GM19025 (cell line): ENCODE results near the gene CLPSL1.

Source experiments
- ATAC-seq: cut with Tn5 transposase; IDR thresholded peaks from one replicate; pipeline ENCODE4 v1.9.1; 2021; ENCODE audit warnings: mild to moderate bottlenecking, low read depth, moderate library complexity; ENCODE audit not compliant: unreplicated experiment

CLPSL1 gene

DNA sequence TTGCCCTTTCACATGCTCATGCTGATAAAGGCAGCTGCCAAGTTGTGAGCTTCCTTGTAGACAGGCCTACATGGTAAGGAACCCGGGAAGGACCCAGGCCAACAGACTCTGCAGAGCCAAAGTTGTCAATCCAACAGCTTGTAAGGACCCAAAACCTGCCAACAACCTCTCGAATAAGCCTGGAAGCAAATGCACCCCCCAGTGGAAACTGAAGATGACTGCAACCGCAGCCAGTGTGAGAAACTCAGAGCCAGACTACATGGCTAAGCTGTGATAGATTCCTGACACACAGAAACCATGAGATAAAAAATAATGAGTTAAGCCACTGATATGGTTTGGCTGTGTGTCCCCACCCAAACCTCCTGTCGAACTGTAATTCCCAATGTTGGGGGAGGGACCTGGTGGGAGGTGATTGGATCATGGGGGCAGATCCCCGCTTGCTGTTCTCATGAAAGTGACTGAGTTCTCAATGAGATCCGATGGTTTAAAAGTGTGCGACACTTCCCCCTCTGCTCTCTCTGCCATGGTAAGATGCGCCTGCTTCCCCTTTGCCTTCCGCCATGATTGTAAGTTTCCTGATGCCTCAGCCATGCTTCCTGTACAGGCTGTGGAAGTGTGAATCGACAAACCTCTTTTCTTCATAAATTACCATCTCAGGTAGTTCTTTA, 23.2 kb upstream of the CLPSL1 start:
- ATAC-seq: no peak

GRCh38 chr6:35759426-35759825, 21.4 kb upstream of the CLPSL1 start:
- ATAC-seq: no peak

DNA sequence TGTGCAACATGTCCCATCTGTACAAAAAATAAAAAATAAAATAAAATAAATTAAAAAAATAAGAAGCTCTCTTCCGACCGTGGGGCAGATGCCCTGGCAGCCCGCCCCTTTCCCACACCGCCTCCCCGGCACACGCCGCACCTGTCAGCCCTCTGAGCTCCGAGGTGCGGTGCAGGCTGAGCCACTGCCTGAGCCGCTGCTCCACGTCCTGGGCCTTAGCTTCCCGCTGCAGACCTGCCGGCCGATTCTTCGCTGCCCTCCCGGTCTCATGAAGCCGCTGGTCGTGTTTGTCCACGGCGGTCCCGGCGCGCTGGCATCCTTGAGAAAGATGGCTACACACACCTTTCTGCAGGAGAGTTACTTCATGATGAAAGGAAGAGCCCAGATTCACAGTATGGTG, 15.1 kb upstream of the CLPSL1 start:
- no peak for ATAC-seq

DNA sequence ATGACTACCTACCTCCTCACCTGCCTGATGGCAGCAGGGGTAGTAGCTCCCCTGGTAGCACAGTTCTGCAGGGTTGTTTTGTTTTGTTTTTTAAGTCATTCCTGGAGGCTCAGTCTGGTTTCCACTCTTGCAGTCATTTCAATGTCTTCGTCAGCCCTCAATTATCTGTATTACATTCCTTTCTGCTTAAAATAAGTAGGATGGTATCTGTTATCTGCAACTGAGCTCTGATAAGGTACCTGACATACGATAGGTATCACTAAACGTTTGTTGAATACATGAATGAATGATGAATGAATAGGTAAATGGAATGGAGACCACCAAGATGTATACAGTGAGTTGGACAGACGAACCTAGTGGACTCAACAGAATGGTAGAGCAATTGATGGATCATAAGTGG, 11.6 kb upstream of the CLPSL1 start:
- no peak for ATAC-seq

GRCh38 chr6:35771343-35771627, 9.5 kb upstream of the CLPSL1 start:
- no peak for ATAC-seq

GRCh38 chr6:35774116-35774794, 6.6 kb upstream of the CLPSL1 start:
- no peak for ATAC-seq

DNA sequence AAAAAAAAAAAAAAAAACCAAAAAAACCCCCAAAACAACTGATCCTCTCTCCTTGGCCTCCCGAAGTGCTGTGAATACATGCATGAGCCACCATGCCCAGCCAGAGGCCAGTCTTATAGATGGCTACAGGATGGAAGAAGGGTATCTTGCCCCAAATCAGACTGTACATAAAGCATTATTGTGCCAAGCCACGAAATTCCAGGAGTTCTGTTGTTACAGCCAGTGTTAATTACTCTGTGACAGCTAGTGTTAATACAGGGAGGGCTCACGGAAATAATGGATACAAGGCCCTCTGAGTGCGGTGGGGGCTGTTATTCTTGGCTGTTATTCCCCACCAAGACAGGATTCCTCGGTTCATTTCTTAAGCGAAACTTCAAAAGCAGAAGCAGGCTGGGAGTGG, 5.8 kb upstream of the CLPSL1 start:
- no peak for ATAC-seq

DNA sequence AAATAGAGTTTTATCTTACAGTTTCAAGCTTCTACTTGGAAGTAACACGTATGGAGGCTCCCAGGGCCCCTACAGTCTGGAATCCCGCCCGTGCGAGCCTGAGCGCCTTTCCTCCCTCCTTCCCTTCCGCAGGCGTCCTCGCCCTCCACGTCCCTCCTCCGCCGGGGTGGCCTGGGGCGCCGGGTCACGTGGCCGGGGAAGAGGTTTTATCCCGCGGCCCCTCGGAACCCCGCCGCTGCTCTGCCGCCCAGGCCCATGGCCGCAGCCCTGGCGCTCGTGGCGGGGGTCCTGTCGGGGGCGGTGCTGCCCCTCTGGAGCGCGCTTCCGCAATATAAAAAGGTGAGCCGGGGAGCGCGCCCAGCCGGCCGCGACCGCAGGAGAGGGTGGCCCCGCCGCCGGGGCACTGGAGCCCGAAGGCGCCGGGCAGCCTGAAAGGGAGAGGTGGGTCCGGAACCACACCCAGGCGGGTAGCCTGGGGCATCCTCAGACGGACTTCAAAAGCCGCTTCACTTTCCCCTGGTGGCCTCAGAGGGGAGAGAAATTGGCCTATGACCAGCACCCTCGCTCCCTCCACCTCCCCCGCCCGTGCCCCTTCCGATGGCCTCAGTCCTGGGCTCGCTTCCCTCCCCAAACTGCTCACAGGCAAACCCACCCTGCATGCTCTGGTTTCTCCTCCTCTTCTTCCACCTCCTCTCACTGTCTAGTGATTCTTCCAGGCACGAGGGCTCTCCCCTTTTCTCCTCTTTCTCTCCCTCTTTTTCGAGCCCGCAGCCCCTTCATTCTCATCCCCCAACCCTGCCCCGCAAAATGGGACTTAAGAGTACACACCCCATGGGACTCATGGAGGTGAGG, 4.2 kb upstream of the CLPSL1 start, which contains the start of gene CLPSL2:
Gene CLPSL2, plus strand, starts transcription at position 235 of the 852 bp plus-strand sequence. Its CDS starts 21 bp downstream, at position 256.
- no peak for ATAC-seq

DNA sequence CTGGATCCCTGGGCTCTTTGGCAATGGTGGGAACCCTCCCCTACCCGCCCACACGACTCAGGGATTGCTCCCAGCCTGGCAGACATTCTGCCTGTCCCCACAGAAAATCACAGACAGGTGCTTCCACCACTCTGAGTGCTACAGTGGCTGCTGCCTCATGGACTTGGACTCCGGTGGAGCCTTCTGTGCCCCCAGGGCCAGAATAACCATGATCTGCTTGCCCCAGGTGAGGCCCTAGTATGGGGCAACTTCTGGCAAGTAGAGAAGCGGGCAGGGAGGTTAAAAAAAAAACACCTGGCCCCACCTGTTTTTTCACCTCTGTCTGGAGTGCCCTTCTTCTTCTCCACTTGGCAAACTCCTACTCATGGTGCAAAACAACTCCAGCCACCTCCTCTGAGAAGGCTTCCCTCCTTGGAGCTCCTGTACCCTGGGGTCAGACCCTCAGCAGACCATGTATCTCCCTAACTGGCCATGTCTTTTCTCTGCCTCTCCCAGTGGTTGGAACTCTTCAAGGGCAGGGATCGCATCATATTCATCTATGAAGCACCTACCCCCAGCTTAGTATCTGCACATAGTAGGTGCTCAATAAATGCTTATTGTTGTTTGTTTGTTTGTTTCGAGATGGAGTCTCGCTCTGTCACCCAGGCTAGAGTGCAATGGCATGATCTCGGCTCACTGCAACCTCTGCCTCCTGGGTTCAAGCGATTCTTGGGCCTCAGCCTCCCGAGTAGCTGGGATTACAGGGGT, 3.3 kb upstream of the CLPSL1 start:
- ATAC-seq: no peak

DNA sequence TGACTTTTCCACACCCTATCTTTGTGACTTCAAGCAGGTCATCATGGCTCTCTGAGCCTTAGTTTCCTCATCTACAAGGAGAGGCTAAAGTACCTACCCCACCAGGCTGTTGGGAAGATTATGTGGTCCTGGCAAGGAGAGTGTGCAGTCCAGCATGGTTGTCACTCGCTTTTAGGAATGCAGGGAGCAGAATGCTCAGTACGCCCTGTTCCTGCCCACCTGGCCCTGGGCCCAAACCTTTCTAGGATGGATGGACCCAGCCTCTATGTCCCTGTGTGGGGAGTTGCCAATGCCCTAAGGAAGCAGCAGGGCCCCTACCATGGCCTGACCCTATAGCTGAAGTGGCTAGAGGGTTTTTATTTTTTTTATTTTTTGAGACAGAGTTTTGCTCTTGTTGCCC, 2.4 kb upstream of the CLPSL1 start:
- no peak for ATAC-seq

DNA sequence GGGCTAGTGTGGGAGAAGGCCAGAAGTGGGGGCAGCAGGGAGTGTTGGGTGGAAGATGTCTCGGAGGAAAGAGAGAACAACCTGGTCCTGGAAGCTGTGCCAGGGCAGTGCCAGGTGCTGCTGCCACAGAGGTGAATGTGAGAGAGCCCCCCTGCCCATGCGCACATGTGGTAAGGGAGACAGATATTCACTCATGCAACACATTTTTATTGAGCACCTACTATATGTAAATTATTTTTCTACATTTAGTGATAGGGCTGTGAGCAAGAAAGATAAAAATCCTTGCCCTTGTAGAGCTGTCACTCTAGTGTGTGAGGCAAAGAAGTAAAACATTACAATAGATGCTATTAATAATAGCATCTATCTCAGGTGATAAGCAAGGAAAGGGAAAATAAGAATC, 471 bp downstream of the CLPSL1 start:
- ATAC-seq: no peak

DNA sequence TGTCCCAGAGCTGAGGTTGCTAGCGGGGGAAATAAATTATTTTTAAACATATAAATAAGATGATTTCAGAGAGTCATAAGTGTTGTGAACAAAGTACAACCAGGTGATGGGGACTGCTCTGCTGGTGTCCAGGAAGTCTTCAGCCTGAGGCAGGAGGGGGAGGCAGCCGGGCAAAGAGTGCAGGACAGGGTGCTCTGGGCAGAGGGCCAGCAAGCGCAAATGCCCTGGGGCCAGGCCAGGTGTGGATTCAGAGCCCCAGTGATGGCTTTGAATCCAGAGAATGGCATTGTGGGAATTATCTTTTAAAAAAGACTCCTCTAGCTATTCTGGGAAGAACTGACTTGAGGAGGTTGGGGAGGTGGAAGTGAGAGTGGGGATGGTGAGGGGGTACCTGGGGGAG, 1.6 kb downstream of the CLPSL1 start:
- no peak for ATAC-seq

GRCh38 chr6:35784200-35784599, 3.4 kb downstream of the CLPSL1 start:
- no peak for ATAC-seq

DNA sequence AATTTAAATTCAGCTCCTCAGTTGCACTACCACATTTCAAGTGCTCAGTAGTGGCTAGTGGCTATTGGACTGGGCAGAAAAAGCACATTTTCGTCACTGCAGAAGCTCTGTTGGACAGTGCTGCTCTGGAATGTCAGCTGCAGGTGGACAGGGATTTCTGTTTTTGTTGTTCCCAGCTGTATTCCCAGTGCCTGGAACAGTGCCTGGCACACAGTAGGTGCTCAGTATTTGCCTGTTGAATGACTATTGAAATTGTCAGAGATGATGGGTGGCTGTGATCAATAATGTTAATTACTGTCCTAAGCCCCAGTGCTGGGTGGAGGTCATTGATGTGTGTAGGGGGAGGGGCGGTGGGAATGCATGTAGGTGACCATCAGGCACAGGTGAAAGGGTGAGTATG, 5.5 kb downstream of the CLPSL1 start:
- no peak for ATAC-seq

GRCh38 chr6:35786810-35787209, 6.0 kb downstream of the CLPSL1 start:
- ATAC-seq: no peak

DNA sequence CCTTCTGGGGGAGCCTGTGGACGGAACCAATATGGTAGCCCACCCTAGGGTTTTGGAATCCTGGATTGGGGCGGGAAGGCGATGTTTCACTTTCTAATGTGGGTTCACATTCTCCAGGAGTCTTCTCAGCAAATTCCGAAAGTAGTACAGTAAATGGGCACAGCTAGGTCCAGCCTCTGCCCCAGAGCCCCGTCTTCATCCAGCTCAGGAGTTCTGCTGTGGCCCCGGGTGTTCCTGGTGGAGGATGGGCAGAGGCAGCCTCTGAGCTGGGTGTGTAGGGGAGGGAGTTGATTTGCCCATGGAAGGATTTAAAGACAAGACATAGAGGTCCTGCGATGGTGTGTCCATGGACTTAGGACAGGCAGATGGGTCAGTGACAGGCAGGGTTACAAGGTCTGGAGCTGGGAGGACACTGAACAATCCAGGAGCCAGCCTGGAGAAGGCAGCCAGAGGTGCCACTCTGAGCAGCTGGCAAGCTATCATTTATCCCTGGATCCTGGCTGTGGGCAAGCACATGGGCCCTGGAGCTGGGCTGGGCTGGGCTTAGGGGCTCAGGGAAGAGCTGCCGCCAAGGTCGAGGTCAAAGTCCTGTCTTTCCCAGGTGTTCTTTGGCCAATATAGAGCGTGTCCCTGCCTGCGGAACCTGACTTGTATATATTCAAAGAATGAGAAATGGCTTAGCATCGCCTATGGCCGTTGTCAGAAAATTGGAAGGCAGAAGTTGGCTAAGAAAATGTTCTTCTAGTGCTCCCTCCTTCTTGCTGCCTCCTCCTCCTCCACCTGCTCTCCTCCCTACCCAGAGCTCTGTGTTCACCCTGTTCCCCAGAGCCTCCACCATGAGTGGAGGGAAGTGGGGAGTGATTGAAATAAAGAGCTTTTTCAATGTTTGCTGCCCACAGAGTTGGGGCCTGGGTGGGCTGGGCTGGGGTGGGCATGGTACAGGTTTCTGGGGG, 6.7 kb downstream of the CLPSL1 start:
- ATAC-seq: no peak

- no peak for ATAC-seq
These were observed 7.7 kb downstream of the CLPSL1 start for GRCh38 chr6:35788423-35788982.

- no peak for ATAC-seq
These were observed 9.9 kb downstream of the CLPSL1 start for GRCh38 chr6:35790683-35791082.
